NCI-H345 (cell line): ENCODE data around the gene ANKRD42.
"Not testable (repeated sequence)": the region's sequence is repeated elsewhere in the genome, so short reads cannot be mapped to it uniquely, and the experiment has no call there.

ENCODE experiments used
- DNase-seq: peaks from one replicate; lab custom pipeline; 2025; lab: John Stamatoyannopoulos, UW

ANKRD42 gene

DNA sequence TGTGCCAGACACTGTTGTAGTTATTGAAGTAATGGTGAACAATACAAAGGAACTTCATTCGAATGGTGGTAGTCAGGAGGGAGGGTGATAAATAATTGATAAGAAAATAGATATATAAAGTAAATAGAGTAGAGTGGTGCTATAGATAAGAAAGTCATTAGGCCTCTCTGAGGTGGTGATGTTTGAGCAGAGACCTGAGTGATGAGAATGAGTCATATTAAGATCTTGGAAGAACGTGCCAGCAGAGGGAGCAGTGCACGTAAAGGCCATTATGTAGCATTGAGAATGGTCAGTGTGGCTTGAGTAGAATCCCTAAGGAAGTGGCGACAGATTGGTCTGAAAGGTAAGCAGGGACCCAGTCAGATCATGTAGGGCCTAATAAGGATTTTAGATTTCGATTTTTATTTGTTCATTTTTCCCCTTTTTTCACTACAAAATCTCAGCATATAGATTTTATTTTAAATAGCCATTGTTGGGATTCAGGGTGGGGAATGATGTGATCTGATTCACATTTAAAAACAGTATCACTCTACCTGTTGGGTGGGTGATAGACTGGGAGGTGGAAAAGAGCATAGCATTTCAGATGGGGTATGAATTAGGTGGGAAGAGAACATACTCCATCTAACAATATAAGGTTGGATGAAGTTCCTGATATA is 47.9 kb downstream of the ANKRD42 start:
- peak; percentile 6 for DNase-seq

DNA sequence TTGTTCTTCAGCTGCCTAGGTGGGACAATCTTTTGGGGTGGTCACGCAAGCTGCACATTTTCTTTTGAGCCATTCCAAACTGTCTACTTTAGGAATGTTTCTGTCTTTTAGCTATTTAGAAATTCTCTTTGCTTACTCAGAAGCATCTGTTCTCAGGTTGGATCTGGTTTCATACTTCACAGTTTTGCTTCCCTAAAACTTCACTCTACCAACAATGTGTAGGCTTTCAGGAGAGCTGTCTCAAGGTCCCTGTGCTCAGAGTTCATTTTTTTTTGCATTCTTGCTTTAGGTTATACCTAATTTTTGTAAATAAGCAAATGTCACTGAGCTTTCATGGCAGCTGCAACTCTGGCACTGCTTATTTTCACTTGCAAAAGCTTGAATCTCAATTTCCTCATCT is 55.9 kb downstream of the ANKRD42 start:
- DNase-seq: no peak

DNA sequence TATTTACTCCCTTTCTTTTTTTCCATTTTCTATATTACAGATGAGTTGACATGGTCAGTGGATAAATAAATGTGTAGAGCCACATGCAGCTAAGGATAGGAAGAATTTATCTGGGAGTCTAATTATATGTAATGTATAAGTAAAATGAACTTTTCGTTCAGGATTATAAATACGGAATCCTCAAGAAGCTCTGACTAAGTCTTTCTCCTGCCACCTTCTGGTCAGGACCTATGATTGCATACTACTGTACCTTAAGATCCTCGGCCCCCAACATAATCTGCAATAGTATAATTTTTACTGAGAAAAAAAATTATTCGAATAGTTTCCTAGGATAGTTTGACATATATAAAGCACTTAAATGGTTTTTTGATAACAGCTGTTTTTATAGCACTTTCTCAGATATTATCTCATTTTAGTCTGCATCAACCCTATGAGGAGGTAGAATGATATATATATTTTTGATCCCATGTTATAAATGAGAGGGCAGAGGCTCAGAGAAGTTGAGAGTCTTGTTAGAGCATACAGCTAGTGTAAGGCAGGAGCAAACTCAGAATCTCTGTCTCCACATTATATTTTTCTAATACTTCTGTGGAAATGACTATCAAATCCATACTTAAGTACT is 56.6 kb downstream of the ANKRD42 start:
- peak; percentile 8 for DNase-seq

DNA sequence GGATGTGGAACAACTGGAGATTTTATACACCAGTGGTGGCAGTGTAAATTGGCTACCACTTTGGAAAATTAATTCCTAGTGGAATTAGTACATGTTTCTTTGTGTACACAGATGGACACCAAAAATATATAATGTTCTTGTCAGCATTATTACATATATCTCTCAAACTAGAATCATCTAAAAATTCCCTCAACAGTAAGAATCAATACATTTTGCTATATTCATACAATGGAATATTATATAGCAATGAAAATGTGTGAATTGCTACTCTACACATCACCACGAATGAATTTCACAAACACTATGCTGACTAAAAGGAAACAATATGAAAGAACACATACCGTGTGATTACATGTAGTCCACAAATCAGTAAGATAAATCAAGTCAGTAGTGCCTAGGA is 58.8 kb downstream of the ANKRD42 start:
- DNase-seq: no peak

DNA sequence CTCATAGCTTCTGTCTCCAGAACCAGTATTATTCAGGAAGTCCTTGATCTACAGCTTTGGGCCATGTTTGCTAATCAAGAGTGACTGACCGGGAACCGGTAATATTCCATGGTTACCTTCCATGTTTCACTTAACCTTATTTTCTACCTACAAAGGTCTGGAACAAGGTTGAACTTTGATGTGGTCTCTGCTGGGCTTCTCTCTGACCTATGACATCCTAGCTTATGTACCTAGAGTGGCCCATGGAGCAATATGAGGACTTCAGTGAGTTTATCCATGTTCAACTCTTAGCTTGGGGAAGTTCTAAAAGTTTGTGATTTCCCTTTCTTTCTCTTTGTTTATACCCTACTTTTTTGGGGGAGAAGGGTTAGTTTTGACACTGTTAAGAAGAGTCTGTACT is 59.4 kb downstream of the ANKRD42 start:
- DNase-seq: no peak

DNA sequence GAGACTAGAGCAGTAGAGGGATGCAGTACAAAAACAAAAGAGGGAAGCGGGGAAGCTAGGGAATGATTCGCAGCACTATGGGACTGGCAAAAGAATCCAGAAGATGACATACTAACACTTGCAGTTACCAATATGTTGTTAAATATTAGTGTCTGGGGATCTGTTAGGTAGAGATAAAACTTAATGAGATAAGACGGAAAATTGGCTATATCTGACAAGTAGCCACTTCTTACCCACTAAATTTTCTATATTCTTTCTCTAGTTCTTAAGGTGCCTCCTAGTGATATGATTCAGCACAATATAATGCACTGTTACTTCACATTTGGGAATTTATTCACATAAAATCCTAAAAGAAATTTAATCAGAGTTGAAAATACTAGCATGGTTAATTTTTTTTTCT is 61.9 kb downstream of the ANKRD42 start:
- no peak for DNase-seq

DNA sequence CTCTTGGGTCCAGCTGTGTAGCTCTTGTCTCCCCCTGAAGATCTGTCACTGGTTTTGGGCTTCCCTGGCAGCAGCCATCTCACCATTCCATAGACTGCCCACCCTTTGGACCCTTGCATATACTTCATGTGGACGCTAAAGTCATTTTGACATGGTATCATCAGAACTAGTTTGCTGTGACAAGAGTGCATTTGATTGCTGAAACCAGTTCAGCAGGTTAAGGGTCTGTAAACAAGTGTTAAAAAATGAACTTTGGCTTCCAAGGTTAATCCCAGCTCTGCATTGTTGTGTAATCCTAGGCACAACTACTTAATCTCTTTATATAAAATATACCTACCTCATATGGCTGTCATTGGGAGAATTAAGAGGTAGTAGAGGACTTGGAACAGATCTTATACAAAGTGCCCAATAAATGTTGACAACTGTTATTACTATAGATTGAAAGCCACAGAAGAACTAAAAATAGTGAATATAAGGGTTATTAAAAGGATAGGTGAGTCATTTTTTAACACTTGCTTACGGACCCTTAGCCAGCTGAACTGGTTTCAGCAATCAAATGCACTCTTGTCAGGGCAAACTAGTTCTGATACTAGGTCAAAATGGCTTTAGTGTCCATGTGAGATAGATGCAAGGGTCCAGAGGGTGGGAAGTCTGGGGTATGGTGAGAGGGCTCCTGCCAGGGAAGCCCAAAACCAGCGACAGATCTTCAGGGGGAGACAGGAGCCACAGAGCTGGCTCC is 63.3 kb downstream of the ANKRD42 start:
- DNase-seq: no peak

DNA sequence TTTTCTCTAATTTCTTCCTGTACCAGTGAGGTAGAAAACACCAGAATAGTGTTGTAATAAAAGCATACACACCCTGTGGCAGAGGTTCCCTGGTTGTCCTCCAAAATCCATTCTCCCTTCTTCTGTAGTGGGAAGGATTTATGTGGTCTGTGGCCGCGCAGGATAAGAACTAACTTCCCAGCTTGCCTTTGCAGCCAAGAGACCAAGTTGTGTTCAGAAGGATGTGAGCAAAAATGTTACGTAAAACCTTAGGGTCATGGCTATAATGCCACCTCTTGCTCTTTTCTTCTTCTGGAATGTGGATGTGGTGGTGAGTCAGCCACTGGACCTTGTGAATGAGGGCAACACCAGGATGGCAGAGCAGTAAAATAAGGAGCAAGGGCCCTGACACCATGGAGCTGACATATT is 64.3 kb downstream of the ANKRD42 start:
- DNase-seq: no peak

DNA sequence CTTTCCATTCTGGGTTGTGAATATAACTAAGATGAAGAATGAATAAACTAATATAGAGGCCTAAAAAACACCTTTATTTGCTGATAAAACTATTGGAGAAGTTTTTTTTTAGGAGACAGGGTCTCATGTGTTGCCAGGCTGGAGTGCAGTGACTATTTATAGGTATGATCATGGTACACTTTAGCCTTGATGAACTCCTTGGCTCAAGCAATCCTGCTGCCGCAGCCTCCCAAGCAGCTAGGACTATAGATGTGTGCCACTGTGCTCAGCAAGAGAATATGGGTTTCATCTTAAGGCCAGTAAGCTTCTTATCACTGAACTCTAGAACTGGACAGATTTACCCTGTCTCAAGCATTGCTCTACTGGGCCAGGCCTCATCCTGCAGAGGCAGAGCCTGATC is 66.0 kb downstream of the ANKRD42 start:
- no peak for DNase-seq

DNA sequence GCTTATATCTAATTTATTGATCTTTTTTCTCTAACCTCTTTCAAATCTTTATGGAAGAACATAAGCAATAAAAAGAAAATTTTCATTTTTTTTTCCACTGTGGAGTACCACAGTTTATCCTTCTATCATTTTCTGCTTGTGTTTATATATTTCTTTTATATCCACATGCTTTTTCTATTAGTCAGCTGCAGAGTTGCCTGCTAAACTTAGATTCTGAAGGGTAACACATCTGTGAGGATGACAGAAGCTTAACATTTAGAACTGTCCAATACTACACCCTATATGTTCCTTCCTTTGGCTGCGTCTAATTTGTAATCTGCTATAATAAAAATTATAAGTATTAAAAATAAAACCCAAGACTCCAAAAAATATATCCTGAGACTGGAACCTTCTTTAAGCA is 71.8 kb downstream of the ANKRD42 start:
- no peak for DNase-seq

DNA sequence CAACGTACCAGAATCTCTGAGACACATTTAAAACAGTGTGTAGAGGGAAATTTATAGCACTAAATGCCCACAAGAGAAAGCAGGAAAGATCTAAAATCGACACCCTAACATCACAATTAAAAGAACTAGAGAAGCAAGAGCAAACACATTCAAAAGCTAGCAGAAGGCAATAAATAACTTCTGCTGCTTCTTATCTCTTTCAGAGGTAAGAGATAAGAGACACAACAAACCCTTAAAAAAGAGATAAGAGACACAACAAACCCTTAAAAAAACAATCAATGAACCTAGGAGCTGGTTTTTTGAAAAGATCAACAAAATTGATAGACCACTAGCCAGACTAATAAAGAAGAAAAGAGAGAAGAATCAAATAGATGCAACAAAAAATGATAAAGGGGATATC is 75.6 kb downstream of the ANKRD42 start:
- DNase-seq: not testable (repeated sequence)

DNA sequence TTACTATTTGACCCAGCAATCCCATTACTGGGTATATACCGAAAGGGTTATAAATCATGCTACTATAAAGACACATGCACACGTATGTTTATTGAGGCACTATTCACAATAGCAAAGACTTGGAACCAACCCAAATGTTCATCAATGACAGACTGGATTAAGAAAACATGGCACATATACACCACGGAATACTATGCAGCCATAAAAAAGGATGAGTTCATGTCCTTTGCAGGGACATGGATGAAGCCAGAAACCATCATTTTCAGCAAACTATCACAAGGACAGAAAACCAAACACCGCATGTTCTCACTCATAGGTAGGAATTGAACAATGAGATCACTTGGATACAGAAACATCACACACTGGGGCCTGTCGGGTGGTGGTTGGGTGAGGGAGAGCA is 78.2 kb downstream of the ANKRD42 start:
- not testable (repeated sequence) for DNase-seq

DNA sequence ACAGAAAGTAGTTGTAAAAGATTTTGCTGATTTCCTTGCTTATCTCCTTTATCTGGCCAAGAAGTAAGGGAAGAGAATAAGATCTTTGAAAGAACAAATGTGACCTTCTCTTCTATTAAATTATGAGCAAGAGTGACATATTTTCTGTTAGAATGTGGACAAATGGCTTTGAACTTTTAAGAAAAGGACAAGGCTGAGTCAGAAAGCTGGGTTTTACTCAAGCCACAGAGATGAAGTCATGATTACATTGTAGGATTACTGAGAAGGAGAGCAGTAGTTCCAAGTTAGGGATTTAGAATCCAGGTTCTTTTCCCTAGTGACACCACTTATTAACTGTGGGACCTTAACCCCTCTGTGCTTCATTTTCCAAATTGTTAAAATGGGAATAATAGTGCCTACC is 79.1 kb downstream of the ANKRD42 start:
- DNase-seq: no peak

DNA sequence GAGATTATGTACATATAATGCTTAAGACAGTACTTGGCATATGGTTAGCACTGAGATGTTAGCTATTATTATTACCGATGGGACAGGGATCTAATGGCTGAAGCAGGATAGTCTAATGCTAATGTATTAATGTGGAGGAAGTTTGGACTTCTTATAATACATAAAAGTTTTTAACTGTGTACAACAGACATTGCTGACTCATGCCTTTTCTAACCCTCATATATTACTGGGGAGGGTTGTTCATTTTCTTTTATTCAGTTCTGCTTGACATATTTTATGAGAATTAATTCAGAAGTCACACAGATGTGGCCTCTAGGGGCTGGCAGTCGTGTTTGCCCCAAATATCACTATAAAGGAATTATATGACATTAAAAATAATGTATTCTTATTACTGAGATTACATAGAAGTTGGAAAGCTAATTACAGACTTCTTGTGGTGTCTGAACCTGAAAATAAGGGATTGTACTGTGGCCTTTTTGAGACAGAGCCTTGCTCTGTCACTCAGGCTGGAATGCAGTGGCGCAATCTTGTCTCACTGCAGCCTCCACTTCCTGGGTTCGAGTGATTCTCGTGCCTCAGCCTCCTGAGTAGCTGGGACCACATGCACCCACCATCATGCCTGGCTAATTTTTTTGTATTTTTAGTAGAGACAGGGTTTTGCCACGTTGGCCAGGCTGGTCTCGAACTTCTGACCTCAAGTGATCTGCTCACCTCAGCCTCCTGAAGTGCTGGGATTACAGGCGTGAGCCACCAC is 82.6 kb downstream of the ANKRD42 start:
- no peak for DNase-seq

DNA sequence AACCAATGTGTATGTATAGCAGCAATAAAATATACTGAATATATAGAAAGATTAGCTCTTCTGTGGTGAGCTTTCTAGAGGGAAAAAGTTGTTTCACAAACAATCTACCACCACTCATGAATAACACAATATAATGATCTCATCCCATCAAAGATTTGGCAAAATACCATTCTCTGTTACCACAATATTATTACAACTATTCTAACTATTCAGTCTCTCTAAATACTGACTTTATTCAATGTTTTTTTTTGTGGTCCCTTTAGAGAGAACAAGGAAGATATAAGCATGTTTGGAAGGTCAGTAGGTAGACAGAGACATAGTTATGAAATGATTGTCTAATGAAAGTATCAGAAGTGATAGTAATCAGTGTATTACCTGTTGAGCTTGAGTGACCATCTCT is 84.8 kb downstream of the ANKRD42 start:
- no peak for DNase-seq

DNA sequence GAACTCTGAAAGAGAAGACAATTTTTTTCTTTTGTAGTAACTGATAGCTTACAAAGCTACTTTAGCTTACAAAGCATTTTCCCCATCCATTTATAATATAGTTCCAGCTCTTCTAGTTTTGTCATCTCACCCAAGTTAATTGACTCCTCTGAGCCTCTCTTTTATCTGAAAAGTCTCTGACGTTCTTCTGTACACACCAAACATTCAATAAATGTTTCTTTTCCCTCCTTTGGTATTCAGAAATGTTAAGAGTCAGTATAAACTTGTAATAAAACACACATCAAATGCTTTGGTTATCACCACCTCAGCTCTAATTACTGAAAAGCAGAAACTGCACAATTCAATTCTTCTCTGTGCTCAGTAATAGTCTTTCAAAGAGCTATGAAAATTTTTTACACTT is 86.7 kb downstream of the ANKRD42 start:
- no peak for DNase-seq

DNA sequence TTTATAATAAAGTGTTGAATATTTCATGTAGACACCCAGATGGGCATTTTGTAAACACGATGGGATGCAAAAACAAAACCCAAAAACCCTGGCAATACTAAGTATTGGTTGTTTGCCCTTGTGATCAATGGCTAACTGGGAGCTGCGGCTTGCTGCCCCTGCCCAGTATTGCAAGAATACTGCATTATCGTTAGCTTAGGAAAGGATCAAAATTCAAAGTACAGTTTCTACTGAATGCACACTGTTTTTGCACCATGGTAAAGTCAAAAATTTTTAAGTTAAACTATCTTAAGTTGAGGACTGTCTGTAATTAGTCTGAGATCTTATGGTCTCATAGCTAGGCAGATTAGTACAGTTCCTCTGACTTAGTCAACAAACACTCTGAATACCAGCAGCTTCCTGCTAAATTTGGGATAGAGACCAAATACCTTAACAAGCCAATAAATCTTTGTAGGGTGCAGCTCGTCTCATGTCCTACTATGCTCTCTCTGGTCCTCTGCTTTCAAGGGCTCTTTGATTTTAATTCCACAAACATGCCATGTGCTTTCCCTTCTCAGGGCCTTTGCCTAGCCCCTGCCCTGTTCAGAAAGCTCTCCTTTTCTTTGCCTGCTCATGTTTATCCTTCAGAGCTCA is 88.7 kb downstream of the ANKRD42 start:
- DNase-seq: no peak

DNA sequence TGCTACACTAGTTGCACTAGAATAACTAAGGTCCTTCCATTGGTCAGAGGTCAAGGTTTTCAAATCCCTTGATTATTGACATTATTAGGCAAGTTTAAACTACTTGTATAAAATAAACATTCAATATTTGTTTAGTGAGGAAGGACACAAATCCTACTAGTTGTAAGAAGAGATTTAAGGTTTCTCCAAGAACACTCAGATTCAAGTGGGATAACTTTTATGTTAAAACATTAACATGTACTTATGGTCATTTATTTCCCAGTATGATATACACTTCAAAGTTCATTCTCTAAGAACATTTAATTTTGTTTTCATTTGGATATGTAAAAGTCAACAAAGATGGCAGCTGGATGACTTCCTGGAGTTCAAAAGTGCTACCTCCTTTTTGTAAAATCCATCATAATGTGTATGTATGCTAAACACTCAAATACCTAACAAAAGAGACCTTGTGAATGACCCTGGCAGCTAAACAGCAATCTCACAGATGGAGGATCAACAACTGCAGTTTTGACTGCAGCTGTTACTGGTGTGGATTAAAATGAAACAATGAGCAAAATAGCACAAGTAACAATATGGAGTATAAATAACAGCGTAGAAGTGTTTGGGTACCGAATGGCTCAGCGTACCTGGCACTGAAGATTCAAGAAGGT is 91.1 kb downstream of the ANKRD42 start:
- DNase-seq: peak; percentile 13

DNA sequence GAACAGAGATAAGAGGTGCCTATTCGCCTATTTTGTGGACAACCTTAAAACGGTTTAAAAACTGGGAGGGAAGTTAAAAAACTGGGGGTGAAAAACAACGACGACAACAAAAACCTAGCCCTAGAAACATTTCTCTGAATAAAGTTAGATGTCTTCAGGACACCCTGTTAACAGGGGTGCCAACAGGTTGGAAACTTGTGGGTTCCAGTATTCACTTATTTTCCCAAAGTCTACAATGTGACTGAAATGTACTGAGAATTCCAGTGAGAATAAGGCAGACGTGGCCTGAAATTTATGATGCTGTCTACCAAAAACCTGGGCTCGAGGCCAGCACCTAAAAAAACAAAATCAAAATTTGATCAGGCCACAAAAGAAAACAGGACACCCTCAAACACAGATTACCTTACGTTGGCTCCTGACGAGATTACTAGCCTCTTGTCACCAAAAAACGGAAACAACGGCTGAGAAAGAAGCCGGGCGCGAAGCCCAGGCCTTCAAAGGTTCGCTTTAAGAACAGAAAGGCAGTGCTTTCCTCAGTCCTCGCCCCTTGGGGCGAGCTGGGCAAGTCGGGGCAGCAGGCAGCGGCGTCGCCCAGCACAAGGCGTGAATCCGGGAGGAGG is 91.7 kb downstream of the ANKRD42 start:
- no peak for DNase-seq

DNA sequence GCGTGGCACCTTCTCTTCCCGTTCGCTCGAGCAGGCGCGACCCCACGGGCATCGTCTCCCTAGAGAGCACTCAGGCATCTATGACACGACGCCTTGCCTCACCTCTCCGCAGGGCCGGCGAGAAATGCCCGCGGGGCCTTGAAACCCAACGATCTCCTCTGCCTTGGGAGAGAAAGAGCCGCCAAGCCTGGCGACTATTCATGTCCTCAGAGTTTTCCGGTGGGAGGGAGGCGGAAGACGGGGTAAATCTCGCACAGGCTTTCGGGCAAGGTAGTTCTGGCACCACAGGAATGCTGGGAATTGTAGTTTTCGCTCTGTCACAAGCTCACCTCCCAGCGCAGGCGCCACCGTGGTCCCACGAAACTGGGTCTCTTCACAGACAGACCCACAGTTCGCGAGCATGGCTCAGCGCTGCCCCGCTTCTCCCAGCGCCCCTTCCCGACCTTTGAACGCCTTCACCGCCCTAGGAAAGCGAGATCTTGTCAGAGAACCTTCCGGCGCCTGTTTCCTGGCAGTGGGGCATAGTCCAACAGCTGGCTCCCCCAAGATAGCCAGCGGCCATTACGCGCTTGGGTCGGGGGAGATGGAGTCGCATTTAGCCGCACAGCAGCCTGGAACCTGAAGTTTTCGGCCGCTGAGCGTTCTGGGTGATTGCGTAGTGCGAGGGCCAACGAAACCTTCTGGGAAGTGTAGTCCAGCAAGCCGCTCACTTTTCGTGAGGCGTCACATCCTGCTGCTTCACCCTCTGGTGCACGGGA is 92.4 kb downstream of the ANKRD42 start, which contains the start of gene CCDC90B:
TSS of gene CCDC90B (minus strand) at position 597 of the 758 bp plus-strand sequence. CDS start at position 202, 395 bp downstream.
- DNase-seq: peak; percentile 98
